Thymus (tissue), 11 donors: ENCODE measurements around the gene TOP3A. TPM values are rescaled to one million over a fixed set of nuclear protein-coding genes. Genes with fewer than 3 reads are reported as not detected.
"Not testable (repeated sequence)": the region's sequence is repeated elsewhere in the genome, so short reads cannot be mapped to it uniquely, and the experiment has no call there.

Experiments
- DNase-seq, 9 donors: peaks; one replicate each; pipeline ENCODE4 v3.0.0-alpha.2; 2013; ENCODE audit warnings: low spot score in 9 of 9, low read depth in 6 of 9, missing footprints in 1 of 9
- H3K27ac ChIP-seq, 2 donors: one replicate each; pipeline ENCODE4 v1.5.1; 2013; ENCODE audit warnings: control low read depth in 1 of 2, low read depth in 1 of 2, low read length in 1 of 2, mild to moderate bottlenecking in 1 of 2, moderate library complexity in 1 of 2
- H3K27me3 ChIP-seq, 2 donors: one replicate each; pipeline ENCODE4 v1.5.1; 2013; ENCODE audit warnings: low read length in 1 of 2; ENCODE audit not compliant: control insufficient read depth in 2 of 2, insufficient read depth in 1 of 2
- H3K36me3 ChIP-seq, 2 donors: one replicate each; pipeline ENCODE4 v1.5.1; 2013; ENCODE audit warnings: low read length in 1 of 2, mild to moderate bottlenecking in 1 of 2, moderate library complexity in 1 of 2; ENCODE audit not compliant: control insufficient read depth in 2 of 2, insufficient read depth in 2 of 2
- H3K4me1 ChIP-seq, 2 donors: one replicate each; pipeline ENCODE4 v1.5.1; 2013; ENCODE audit warnings: low read length in 2 of 2; ENCODE audit not compliant: control insufficient read depth in 2 of 2, insufficient read depth in 2 of 2
- H3K4me3 ChIP-seq, 2 donors: one replicate each; pipeline ENCODE4 v1.5.1; 2013; ENCODE audit warnings: low read length in 2 of 2, control low read depth in 1 of 2, mild to moderate bottlenecking in 1 of 2
- H3K9me3 ChIP-seq, 2 donors: one replicate each; pipeline ENCODE4 v1.5.1; 2013; ENCODE audit warnings: low read length in 1 of 2, mild to moderate bottlenecking in 1 of 2; ENCODE audit not compliant: control insufficient read depth in 2 of 2, insufficient read depth in 1 of 2
- WGBS: extraction: QIAGEN DNeasy Blood & Tissue Kit; methylation state at CpG from one replicate; pipeline ENCODE4 v1.1.7; 2013; 5-methylcytosine and 5-hydroxymethylcytosine counted together
- polyA plus RNA-seq: library from polyadenylated mRNA; stranded (reverse); fragments of 200-250 nt; gene quantifications from one replicate; pipeline ENCODE4 v1.2.3, GENCODE V29; 2013
- total RNA-seq: library from RNA; stranded (reverse); fragments of 120-200 nt; gene quantifications from one replicate; pipeline ENCODE4 v1.2.4, GENCODE V29; 2013
- donor health status: healthy.

TOP3A gene
- total and polyA plus RNA-seq, 2 donors = 22.6 to 23.5 TPM

DNA sequence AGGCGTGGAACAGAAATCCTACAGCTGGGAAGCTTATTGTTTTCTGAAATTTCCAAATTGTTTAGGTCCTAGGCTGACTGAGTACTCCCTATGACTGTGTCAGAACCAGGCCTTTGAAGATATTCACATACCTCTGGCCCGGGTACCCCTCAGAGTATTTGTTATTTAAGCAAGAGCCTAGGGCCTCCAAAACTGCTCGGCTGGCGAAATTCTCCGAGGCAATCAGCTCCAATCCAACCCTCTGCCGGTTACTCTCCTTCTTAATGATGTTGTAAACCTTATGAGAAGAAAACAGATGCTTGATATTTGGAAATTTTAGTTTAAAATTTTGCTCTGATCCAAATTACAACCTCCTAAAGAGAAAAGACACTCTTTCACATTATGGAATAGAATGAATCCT, 38.7 kb upstream of the TOP3A start:
- no peak for DNase-seq
- WGBS = 98% methylated on average over 6 of the region's 6 CpGs
- H3K4me1 ChIP-seq = no peaks in the 10 kb centered on the region
- H3K27ac ChIP-seq = no peak overlapping the region
- no peaks in the 10 kb centered on the region for H3K9me3 ChIP-seq
- H3K4me3 ChIP-seq = no peak overlapping the region
- H3K36me3 ChIP-seq = peaks cover 39 to 51% of the 10 kb centered on the region in 2 donors
- no peaks in the 10 kb centered on the region for H3K27me3 ChIP-seq

DNA sequence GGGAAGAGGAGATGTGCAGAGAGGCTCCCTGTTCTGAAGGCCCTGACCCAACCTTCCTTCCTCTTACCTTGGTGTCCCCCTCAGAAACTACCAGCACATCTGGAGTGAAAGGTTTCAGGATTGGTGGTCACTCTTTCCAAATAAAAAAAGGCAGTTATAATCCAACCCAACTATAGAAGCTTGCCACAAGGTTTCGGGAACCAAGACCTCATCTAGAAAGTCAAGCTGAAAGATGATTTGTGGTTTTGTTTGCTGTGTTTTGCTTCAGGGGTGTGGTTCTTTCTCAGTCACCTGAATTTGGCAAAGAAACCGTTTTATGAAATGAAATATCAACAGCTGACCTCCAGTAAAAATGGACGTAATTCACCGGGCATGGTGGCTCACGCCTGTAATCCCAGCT, 29.2 kb upstream of the TOP3A start:
- H3K27ac ChIP-seq = no peak overlapping the region
- H3K36me3 ChIP-seq = peaks cover 79 to 89% of the 10 kb centered on the region in 2 donors
- no peaks in the 10 kb centered on the region for H3K9me3 ChIP-seq
- no peaks in the 10 kb centered on the region for H3K4me1 ChIP-seq
- 94% methylated on average over 5 of the region's 5 CpGs for WGBS
- H3K27me3 ChIP-seq = no peaks in the 10 kb centered on the region
- no peak overlapping the region for H3K4me3 ChIP-seq
- DNase-seq = no peak

DNA sequence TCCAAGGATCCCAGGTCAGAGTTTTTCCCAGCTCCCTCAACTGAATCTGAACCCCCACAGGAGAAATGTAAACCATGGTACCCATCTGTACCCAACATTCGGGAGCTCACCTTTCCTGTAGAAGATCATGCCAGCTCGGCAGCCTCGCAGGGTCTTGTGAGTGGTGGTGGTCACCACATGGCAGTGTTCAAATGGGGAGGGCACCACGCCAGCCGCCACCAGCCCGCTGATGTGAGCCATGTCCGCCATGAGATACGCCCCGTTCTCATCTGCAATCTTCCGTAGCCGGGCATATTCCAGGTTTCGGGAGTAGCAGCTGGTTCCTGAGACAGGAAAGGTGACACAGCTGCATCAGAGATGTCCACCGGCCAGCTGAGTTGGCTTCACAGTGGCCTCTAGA, 25.1 kb upstream of the TOP3A start:
- H3K4me1 ChIP-seq = no peaks in the 10 kb centered on the region
- peaks cover 62 to 71% of the 10 kb centered on the region in 2 donors for H3K36me3 ChIP-seq
- no peak for DNase-seq
- no peak overlapping the region for H3K4me3 ChIP-seq
- H3K27ac ChIP-seq = no peak overlapping the region
- 98% methylated on average over 13 of the region's 13 CpGs for WGBS
- H3K9me3 ChIP-seq = no peaks in the 10 kb centered on the region
- no peaks in the 10 kb centered on the region for H3K27me3 ChIP-seq

DNA sequence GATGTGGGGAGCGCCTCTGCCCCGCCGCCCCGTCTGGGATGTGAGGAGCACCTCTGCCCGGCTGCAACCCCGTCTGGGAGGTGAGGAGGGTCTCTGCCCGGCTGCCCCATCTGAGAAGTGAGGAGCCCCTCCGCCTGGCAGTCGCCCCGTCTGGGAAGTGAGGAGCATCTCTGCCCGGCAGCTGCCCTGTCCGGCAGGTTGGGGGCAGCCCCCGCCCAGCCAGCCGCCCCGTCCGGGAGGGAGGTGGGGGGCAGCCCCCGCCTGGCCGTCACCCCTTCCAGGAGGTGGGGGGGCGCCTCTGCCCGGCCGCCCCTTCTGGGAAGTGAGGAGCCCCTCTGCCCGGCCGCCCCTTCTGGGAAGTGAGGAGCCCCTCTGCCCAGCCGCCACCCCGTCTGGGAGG, 23.4 kb upstream of the TOP3A start:
- WGBS = 97% methylated on average over 24 of the region's 25 CpGs

DNA sequence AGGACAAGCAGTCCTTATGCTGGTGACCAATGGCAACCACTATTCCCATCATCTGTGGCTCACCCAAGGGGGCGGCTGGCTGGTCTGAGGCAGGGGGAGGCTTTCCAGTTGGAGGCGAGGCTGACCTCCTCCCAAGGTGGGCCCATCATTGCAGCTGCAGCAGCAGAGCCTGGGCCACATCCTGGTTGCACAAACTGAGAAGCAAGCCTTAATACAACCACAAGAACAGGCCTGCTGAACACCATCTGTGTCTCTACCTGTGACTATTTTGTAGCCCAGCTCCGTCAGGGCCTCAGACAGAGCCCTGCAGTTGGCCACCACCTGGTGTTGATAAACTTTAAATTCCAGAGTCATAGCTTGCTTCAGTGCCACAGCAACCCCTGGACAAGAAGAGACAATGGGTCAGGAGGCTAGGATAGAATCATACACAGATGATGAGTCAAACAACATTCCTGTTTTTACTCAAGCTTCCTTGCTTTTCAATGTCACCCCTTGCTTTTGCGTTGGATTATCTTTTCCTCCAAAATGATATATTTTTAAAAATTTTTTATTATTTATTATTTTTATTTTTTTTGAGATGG, 18.2 kb upstream of the TOP3A start:
- H3K4me1 ChIP-seq = peaks cover 0 to 5% of the 10 kb centered on the region in 2 donors
- H3K4me3 ChIP-seq = no peak overlapping the region
- no peaks in the 10 kb centered on the region for H3K9me3 ChIP-seq
- WGBS = 97% methylated on average over 4 of the region's 4 CpGs
- no peak for DNase-seq
- peaks cover 68 to 73% of the 10 kb centered on the region in 2 donors for H3K36me3 ChIP-seq
- H3K27me3 ChIP-seq = no peaks in the 10 kb centered on the region
- H3K27ac ChIP-seq = no peak overlapping the region

More for the DNA sequence above, 23.4 kb upstream of the TOP3A start:
- H3K27ac ChIP-seq, H3K9me3 ChIP-seq, H3K4me1 ChIP-seq, H3K4me3 ChIP-seq, DNase-seq, H3K27me3 ChIP-seq: not testable (repeated sequence)
- H3K36me3 ChIP-seq = peaks cover 60 to 64% of the 10 kb centered on the region in 2 donors

DNA sequence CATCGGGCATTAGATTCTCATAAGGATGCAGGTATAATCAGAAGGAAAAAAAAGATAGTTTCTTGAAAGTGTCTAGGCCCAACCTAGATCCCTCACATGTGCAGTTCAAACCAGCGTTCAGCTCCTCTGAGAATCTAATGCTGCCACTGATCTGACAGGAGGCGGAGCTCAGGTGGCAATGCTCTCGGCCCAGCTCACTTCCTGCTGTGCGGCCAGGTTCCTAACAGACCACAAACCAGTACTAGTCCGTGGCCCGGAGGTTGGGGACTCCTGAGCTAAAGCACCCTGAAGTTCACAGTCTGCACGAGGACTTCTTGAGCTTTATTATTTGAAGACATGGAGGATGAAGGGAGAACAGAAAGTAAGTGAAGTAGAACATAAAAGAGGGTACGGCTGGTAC, 17.1 kb upstream of the TOP3A start:
- peaks cover 0 to 5% of the 10 kb centered on the region in 2 donors for H3K4me1 ChIP-seq
- H3K4me3 ChIP-seq = no peak overlapping the region
- no peak for DNase-seq
- peaks cover 71 to 79% of the 10 kb centered on the region in 2 donors for H3K36me3 ChIP-seq
- H3K9me3 ChIP-seq = no peaks in the 10 kb centered on the region
- no peaks in the 10 kb centered on the region for H3K27me3 ChIP-seq
- no peak overlapping the region for H3K27ac ChIP-seq
- WGBS = 88% methylated on average over 9 of the region's 9 CpGs

DNA sequence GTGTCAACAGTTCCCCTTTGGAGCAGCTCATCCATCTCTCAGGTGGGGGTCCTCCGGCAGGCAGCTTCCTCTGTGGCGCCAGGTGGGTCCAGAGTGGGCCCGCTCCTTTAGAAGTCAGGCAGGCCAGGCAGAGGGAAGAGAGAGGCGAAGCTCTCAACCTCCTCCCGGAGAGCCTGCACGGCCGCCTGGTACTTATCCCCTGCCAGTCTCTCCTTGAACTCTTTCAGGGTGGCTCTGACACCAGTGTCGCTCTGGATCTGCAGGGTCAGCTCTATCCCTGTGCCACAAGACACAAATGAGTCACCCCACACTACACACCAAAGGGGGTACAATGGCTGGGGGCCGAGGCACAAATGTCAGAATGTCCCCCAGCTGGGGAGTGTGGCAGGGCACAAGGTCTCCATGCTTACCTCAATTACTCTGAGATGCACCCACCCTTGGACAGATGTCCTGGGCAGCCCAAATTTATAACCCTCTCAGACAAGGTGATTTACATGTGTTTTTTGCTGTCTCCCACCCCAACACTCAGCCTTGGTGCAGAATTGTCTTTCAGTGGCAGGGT, 13.9 kb upstream of the TOP3A start:
- WGBS = 99% methylated on average over 9 of the region's 9 CpGs
- Histone ChIP-seq H3K36me3 (peaks cover 79 to 82% of the 10 kb centered on the region in 2 donors), H3K4me1 (peaks cover 0 to 5% of the 10 kb centered on the region in 2 donors), H3K27me3 (no peaks in the 10 kb centered on the region), H3K27ac (no peak overlapping the region), H3K4me3 (no peak overlapping the region), H3K9me3 (no peaks in the 10 kb centered on the region)
- no peak for DNase-seq

DNA sequence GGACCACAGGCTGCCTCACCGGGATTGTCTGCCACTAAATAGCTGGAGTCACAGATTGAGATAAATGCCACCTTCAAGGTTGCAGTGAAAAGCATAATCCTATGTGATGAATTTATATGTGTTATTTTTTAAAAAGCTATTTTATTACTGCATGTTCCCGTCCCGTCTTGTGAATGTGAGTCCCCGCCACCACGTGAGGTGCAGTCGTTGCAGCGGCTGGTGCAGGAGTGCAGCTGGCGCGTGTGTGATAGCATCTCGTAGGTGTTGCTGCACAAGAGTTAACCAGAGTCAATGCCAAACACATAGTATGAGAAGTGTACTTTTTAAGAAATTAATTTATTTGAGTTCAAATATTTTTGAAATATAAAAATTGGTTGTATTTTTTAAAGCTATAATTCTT, 12.8 kb upstream of the TOP3A start:
- Histone ChIP-seq H3K27ac (no peak overlapping the region), H3K27me3 (no peaks in the 10 kb centered on the region), H3K36me3 (peaks cover 84 to 86% of the 10 kb centered on the region in 2 donors), H3K4me1 (peaks cover 0 to 5% of the 10 kb centered on the region in 2 donors), H3K9me3 (no peaks in the 10 kb centered on the region), H3K4me3 (no peak overlapping the region)
- 98% methylated on average over 10 of the region's 10 CpGs for WGBS
- no peak for DNase-seq

DNA sequence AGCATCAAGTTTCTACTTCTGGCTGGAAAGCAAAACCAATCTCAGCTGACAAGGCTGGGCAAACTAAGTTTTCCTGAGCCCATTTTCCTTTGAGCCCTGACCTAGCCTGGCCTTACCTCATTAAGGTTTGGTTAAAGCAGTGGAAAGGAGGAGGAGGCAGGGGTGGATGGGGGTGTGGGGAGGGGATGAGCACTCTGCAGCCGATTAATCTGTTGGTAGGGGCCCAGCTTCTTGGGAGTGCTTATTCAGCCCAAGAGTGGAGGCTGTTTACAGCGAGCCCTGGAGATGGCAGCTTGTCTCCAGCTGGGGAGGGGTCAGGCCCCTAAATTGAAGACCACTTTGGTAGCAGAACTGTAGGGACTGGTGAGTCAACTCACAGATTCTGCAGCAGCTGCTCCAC, 12.3 kb upstream of the TOP3A start:
- 93% methylated on average over 2 of the region's 2 CpGs for WGBS
- Histone ChIP-seq H3K36me3 (peaks cover 83 to 84% of the 10 kb centered on the region in 2 donors), H3K27me3 (no peaks in the 10 kb centered on the region), H3K4me1 (peaks cover 0 to 4% of the 10 kb centered on the region in 2 donors), H3K9me3 (no peaks in the 10 kb centered on the region), H3K4me3 (no peak overlapping the region), H3K27ac (no peak overlapping the region)
- no peak for DNase-seq
